GM18870 (cell line): Measurements from ENCODE around the gene GABRB1.
"Not testable (repeated sequence)": the region's sequence is repeated elsewhere in the genome, so short reads cannot be mapped to it uniquely, and the experiment has no call there.

ENCODE experiments used
- ATAC-seq: cut with Tn5 transposase; IDR thresholded peaks from one replicate; pipeline ENCODE4 v1.9.1; 2021; ENCODE audit warnings: moderate library complexity; ENCODE audit not compliant: unreplicated experiment

Gene GABRB1

DNA sequence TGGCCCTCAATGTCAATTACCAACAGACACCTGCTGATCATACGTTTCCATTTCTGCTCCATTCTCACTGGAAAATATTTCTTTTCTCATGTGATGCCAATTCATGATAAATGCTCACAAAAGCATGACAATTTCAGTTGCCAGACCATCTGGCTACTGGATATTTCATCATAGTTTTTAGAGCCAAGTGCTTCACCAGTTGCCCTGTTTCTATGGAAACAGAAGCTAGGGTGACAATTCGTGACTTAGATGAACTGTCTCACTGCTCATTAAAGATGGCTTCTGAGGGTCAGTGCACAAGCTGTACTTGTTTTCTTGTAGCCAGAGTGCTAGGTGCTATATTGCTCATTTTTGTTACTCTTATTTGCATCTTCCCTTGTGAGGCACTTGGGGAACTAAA lies 247.3 kb downstream of the GABRB1 start:
- ATAC-seq, result no peak

DNA sequence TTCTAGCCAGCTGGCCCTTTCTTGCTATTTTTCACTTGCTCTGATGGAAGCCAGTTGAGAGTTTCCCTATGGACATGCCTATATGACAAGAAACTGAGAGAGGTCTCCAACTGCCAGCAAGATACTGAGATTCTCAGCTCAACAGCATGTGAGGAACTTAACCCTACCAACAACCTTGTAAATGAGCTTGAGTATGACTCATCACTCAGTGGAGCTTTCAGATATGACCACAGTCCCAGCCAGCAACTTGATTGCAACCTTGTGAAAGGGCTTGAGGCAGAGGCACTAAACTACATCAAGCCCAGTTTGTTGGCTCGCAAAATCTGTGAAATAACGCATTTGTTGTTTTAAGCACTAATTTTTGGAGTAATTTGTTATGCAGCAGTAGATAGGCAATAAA lies 256.4 kb downstream of the GABRB1 start:
- peak; percentile 93 for ATAC-seq

DNA sequence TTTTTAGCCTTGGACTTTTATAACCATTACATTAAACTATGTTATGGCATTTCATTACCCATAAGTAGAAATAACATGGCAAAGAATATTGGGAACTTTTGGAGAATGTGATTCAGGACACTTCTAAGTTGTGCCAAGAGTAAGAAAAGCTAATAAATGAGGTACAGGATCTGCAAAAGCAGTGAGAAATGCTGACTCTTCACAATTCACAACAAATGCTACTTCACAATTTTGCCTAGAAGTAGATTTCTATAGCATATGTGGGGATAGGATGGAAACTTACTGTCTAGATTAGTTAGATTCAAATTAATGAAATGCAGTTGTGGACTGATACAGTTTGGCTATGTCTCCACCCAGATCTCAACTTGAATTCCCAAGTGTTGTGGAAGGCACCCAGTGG lies 258.4 kb downstream of the GABRB1 start:
- no peak for ATAC-seq

DNA sequence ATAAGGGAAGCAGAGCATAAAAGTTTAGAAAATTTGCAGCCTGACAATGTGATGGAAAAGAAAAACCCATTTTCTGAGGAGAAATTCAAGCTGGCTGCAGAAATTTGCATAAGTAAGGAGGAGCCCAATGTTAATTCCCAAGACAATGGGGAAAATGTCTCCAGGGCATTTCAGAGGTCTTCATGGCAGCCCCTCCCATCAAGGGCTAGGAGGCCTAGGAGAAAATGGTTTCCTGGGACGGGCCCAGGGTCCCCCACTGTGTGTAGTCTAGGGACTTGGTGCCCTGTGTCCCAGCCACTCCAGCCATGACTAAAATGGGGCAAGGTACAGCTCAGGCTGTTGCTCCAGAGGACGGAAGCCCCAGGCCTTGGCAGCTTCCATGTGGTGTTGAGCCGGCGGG lies 259.5 kb downstream of the GABRB1 start:
- not testable (repeated sequence) for ATAC-seq

DNA sequence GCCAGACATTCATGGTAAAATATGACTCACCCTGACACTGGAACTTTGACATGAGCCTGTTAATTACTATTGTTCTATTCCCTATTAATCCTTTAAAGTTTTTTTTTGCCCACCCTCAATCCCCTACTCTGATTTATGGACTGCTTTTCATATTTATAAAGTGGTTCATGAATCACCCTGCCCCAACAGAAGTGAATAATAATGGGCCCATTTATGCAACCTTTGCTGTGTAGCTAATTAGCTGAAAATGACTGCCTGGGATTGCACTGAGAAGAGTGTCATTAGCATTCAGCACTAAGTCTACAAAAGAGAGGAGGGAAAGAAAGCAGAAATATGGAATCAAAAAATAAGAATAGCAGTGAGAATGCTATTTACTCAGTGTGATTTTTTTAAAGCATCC lies 277.8 kb downstream of the GABRB1 start:
- no peak for ATAC-seq

DNA sequence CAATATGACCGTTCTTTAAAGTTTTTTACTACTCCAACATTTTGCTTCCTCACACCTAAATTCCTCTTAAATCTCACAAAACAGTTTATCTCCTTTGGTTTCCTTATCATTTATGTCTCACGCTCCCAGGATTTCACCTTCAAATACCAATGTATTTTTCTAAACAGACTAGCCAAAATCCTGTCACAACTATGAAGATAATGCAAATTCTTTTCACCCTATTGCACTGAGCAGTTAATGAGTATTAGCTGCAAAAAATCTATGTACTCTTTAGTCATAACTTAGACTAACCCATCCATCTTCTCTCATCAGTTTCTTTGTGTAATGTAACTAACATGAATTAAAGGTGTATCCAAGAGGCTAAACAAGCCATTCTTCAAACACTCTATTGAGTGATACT lies 280.8 kb downstream of the GABRB1 start:
- no peak for ATAC-seq

DNA sequence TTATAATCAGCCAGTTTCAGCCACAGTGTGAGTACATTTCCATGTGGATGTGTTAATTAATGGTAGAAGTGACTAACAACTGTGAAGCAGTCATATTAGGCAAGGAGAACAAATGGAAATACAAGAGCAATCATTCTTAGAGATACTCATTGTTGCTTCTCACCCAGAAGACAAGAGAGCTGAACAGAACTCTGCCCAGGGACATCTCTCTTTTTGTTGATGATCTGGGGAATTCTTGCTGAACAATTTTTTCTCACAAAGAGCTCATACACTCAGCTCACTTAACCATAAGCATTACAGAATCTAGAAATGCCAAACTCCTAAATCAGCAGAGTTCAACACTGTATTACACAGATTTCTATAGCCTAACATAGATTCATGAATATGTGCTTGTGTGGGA lies 282.0 kb downstream of the GABRB1 start:
- ATAC-seq, result no peak

DNA sequence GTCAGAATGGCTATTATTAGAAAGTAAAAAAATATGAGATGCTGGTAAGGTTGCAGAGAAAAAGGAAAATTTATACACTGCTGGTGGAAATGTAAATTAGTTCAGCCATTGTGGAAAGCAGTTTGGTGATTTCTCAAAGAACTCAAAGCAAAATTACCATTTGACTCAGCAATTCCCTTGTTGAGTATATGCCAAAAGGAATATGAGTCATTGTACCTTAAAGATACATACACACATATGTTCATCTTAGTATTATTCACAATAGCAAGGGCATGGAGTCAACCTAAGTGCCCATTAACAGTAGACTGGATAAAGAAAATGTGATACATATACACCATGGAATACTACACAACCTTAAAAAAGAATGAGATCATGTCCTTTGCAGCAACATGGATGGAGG lies 284.0 kb downstream of the GABRB1 start:
- ATAC-seq, result peak; percentile 85

DNA sequence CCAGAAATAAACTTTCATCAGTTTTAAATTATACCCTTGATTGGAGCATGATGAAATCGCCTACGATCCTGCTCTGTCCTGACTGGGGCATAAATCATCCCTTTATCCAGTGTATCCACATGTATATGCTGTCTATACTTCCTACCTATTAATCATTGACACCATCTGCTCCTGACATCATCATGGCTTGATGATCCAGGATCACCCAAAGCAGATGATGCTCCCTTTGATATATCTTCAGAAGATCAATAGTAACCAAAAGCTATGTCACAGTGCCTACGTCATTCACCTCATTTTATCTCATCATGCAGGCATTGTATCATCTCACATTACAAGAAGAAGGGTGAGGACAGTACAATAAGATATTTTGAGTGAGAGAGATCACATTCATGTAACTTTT lies 294.7 kb downstream of the GABRB1 start:
- ATAC-seq, result no peak

DNA sequence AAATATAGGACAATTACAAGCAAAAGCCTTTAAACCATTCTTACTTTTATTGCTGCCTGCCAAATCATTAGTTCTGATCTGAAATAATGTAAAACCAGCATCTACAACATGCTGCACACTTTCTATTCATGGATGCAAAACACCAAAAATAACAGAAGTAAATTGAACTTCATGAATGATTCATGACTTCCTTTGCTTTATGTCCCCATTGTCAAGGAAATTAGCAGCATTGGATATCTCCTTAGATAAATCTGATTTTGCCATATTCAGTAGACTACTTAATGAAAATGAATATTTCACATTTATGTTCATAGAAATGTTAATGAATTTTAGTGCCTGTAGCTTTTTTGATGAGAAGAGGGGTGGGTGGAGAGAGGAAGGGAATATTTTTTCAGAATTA lies 299.5 kb downstream of the GABRB1 start:
- ATAC-seq, result no peak

DNA sequence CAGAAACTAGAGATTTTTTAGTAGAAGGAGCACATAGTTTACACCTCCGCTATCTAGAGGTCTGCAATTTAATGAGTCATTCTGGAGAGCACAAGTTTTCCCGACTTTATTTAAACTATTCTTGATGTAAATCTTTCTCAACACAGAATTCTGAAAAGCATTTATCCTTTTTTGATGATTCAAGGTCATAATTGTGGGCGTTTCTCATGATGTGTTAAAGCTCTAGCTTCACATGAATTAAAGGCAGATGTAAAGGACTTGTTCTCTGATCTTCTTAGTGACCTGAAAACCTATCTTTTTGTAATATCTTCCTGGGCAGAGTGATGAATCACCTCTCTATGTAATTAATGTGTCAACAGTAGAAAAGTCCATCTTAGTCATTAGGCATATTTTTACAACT lies 303.3 kb downstream of the GABRB1 start:
- no peak for ATAC-seq

DNA sequence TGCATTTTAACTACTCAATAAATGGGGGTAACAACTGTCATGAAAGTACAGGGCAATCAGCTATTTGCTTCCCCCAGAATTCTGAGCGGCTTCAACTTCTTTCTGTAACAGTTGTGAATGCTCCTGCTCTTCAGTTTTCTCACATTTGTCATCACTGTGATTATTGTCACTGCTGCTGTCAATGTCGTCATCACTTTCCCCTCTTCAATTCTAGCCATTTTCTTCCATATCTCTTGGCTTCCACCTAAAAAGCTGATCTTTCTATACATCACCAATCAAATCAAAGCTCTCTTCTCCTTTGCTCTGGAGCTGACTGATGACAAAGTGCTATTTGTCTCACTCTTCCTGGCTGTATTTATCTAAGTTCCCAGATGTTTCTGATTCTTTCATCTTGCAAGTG lies 306.5 kb downstream of the GABRB1 start:
- no peak for ATAC-seq

DNA sequence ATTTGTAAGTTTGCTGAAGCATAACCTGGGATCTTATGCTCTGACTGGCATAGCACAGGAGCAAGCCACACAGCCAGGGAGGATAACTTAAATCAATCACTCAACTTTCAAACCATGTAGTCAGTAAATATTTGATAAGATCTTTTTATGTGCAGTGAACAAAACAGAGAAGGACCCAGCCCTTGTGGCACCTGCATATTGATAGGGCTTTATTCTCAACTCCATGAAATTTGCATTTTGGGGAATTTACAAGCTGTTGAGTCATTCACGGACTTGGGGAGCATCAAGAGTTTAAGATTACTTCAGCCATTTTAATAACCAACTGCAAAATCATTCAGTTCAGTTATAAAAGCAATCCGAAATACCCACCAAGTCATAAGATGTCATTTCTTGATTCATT lies 309.5 kb downstream of the GABRB1 start:
- ATAC-seq, result no peak

DNA sequence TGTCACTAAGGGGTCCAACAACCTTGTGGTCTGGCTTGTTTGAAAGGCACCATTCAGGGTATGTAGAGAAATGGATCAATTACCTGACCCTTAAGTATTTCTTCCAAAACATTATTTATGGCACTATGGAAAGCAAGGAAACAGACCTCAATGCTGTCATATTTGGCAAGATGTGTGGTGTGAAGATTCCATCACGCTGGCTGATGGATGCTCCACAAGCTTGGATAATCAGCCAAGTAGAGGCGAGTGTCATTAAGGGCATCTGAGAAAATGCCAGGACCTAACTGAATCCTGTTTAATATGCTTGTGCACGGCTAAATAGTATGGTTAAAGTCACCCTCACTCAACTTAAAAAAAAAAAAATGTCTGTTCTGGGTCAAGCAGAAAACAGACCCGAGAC lies 311.4 kb downstream of the GABRB1 start:
- ATAC-seq, result no peak

DNA sequence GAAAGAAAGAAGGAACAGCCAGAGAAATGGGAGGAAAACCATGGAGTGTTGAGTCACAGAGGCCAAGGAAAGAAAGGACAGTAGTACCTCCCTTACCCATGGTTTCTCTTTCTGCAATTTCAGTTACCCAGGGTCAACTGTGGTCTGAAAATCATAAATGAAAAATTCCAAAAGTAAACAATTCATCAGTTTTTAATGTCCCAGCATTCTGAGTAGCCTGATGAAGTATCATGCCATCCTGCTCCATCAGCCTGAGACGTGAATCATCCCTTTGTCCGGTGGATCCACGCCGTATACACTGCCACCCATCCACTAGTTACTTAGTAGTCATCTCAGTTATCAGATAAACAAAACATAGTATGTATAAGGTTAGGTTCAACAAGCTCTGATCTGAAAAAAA lies 318.0 kb downstream of the GABRB1 start:
- no peak for ATAC-seq

DNA sequence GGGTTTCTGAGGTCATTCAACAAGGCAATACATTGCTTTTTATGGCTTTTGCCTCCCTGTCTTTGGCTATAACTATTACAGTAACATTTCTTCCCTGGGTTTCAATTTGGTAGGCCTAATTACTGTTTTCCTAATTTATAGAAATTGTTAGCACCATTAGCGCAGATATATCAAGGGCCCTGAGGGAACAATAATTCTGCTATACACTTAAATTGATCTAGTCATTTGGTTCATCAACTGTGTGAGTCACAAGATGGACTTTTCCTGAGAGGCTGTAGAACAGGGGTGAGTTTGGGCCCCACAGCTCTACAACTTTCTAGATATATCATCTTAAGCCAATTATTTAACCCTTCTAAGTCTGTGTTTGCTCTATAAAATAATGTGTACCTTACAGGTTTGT lies 324.2 kb downstream of the GABRB1 start:
- ATAC-seq, result no peak

DNA sequence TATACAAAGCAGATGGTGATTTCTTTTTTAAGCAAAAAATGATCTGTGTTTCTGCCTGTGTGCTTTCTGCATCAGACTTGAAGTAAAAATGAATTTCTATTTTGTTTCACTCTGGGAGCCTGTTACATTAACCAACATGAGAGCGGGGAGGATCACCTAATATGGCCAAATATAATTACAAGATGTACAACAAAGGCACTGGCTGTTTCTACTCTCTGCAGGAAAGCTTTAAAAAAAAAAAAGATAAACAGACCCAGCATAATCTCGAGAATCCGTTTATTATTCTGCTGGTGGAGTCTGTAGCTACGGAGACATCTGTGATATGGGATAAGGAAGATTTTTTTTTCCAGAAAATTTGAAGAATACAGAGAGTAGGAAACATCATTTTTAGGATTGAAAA lies 328.5 kb downstream of the GABRB1 start:
- no peak for ATAC-seq

DNA sequence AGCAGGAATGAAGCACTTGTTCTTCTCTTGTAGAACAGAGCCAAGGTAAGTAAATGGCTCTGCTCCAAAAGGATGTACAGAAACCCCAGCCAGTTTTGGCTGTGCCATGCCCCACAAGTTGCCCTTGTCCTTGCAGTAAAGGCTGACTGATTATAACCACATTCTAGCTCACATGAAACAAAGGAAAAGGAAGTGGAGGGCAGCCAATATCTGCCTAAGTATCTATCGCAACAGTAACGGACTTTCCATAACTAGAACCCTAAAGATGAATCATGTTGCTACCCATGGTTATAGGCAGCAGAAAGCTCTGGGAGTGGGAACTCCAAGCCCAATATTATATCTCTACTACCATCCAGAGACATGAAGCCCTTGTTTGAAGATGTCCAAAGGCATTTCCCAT lies 336.4 kb downstream of the GABRB1 start:
- ATAC-seq, result no peak

DNA sequence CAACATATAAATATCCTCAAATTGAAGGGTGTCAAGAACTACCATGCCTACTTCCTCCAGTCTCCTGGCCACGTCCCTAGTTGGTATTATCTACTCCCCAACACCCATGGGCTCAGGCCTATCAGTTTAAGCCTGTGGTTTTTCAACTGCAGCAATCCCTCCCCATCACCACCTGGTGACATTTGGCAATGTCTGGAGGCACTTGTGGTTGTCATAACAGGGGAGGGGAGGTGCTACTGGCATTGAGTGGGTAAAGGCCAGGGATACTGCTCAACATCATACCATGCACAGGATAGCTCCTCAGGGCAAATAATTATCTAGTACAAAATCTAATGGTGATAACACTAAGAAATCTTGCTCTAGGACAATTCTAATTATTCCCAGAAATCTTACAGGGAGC lies 336.8 kb downstream of the GABRB1 start:
- ATAC-seq, result no peak

DNA sequence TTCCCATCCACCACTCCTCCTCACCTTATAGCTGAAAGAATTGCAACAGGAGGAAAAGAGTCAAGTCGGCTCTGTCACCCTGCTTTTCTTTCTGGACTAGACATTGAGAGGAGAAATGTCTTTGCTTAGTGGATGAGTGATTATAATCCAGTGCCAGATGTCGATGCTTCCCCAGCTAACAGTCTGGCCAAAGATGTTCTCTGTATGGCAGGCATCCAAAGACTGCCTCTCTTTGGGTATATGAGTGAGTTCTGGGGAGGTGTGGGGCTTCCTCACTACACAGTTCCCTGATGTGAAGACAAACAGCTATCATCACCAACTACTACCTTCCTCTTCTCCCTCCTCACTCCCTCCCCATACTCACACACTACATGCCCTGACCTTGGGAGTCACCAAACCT lies 341.2 kb downstream of the GABRB1 start:
- no peak for ATAC-seq

DNA sequence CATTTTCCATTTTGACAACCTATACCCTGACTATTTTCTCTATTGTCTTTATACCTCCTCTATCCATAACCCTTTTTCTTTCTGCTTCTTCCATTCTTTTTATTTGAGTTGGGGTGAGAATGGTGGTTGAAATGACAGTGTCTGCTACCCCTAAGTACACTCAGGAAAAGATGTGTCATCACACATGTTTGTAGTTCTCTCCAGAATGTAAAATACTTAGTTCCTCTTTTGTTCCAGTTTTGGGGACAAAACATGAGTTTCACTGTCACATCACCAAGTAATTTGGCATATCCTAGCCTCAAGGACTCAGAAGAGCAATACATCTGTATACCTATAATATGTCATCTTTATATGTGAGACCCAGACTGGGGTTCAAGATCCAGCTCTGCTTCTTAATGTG lies 341.8 kb downstream of the GABRB1 start:
- no peak for ATAC-seq

DNA sequence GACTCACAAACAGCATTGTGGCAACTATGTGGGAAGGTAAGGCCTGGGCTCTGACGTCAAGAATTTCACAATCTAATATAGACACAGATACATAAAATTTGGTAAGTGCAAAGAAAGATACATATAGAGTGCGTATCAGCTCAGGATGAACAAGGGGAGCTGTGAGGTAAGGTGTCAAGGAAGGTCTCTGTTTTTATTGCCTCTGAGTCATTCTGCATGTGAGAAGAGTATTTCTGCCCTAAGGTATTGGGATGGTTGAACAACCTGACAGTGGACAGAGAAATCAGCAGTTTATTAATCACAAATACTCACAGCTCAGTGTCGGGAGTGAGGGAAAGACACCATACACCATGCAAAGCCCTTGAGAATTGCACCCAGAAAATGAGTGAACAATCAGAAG lies 342.3 kb downstream of the GABRB1 start:
- ATAC-seq, result no peak

DNA sequence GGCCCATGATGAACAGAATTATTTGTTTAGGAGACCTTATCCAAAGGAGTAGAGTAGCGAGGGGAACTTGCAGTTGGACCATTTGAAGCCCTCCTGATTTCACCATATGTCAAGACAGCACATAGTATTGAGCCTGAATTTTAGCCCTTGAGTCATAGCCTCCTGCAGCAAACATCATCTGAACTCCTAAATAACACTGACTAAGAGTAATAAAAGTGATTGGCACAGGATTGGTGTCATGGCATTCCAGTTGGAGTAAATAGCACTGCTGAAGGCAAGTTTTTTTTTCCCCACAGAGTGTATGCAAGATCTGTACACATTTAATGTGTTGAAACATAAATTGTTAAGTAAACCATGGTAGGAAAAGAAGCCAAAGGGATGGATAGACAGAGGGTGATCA lies 343.1 kb downstream of the GABRB1 start:
- ATAC-seq, result no peak

DNA sequence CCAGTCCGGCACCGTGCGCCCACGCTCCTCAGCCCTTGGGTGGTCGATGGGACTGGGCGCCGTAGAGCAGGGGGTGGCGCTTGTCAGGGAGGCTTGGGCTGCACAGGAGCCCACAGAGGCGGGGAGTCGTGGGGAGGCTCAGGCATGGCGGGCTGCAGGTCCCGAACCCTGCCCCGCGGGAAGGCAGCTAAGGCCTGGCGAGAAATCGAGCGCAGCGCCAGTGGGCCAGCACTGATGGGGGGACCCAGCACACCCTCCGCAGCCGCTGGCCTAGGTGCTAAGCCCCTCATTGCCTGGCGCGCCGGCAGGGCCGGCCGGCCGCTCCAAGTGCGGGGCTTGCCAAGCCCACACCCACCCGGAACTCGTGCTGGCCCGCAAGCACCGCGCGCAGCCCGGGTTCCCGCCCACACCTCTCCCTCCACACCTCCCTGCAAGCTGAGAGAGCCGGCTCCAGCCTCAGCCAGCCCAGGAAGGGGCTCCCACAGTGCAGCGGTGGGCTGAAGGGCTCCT lies 346.7 kb downstream of the GABRB1 start:
- ATAC-seq, result not testable (repeated sequence)
